AML-193 (cell line): Measurements from ENCODE around the gene SPATA2.

ENCODE experiments used
- DNase-seq, 2 experiments: peaks; one replicate each; lab custom pipeline; 2025; lab: John Stamatoyannopoulos, UW

SPATA2 gene

DNA sequence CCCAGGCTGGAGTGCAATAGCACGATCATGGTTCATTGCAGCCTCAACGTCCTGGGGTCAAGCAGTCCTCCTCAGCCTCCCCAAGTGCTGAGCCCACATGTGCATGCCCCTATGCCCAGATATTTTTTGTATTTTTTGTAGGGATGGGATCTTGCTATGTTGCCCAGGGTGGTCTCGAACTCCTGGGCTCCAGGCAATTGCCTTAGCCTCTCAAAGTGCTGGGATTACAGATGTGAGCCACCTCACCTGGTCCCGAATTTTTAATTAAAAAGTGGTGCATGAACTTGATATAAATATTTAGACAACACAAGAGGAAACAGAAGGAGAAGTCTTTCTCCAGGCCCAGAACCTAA lies 13.8 kb upstream of the SPATA2 start:
- DNase-seq = no peak

DNA sequence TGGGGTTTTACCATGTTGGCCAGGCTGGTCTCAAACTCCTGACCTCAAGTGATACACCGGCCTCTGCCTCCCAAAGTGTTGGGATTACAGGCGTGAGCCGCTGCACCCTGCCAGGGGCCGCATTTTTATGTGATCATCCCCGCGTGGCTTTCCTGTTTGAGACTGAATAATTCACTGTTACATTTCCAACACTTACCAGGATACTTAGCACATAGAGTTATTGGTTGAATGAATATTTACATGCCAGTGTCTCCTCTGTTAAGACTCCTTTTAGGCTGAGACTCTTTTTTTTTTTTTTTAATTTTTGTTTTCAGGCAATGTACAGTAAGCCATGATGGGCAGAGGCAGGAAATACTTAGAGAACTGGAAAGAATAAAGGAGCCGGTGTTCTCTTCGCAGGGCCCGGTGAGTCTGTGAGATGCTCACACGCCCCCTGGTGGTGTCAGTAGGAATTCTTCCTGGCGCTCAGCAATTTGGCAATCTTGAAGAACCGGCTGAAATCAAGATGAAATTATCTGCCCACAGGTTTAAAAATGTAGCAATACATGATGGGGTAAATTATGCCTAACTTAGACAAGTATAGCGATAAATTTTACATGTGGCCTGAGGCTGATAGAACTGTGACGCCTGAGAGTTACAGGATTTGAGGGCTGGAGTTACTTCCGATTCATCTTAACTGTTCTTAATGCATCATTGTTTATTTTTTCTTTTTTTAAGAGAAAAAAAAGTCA lies 13.2 kb upstream of the SPATA2 start:
- peak; percentile 78 to 87 for DNase-seq

DNA sequence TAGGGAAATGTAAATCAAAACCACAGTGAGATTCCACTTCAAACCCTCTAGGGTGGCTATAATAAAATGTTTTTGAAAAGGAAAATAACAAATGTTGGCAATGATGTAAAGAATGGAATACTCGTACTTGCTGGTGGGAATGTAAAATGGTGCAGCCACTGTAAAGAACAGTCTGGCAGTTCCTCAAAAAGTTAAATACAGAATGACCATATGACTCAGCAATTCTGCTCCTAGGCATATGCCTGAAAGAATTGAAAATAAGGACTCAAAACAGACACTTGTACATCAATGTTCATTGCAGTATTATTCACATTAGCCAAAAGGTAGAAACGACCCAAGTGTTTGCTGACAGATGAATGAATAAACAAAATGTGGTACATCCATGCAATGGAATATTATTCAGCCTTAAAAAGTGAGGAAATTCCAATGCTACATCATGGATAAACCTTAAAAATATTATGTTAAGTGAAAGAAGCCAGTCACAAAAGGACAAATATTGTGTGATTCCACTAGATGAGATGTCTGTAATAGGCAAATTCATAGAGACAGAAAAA lies 10.6 kb upstream of the SPATA2 start:
- peak; percentile 22 to 44 for DNase-seq

DNA sequence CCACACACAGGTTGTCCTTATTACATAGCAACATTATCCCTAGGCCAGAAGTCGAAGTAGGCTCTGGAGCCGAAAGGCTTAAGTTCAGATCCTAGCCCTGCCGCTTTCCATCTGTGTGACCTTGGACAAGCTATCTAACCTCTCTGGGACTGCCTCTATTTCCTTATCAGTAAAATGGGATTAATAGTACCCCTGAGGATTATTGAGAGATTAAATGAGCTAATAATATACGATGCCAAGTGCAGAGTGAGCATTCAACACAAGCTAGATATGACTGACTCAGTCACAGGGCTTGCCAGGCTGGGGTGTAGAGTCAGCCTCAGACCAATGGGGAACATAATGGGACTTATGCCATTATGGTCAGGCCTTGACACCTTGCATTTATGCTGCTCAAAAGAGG lies 8.9 kb upstream of the SPATA2 start:
- DNase-seq = no peak

DNA sequence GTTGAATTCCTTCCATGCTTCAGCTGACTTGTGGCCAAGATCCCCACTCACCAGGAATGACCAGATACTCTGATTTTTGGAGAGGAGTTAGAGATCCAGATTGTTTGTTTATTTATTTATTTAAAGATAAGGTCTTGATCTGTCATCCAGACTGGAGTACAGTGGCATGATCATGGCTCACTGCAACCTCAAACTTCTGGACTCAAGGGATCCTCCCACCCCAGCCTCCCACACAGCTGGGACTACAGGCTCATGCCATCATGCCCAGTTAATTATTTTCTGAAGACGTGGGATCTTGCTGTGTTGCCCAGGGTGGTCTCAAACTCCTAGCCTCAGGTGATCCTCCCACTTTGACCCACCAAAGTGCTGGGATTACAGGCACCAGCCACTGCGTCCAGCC lies 4.1 kb upstream of the SPATA2 start:
- DNase-seq = no peak

DNA sequence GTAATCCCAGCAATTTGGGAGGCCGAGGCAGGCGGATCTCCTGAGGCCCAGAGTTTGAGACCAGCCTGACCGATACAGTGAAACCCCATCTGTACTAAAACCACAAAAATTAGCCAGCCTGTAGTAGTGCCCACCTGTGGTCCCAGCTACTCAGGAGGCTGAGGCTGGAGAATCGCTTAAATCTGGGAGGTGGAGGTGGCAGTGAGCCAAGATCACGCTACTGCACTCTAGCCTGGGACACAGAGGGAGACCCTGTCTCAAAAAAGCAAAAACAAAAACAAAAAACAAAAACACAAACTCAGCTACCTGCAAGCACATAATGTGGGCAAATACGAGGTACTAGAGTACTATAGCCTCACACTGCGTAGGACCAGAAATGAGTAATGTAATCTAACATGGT lies 3.7 kb upstream of the SPATA2 start:
- DNase-seq = no peak

DNA sequence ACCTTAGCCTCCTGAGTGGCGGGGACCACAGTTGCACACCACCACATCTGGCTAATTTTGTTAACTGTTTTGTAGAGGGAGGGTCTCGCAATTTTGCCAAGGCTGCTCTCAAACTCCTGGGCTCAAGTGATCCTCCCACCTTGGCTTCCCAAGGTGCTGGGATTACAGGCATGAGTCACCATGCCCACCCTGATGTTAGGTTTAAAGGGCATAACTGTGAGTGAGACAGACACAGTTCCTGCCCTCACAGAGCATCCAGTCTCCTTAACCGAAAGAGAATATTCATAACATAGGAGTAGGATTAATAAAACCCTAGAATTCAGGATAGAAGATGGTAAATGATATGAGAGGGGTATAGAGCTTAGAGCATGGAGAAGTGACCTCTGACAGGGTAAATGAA lies 3.1 kb upstream of the SPATA2 start:
- DNase-seq = no peak

DNA sequence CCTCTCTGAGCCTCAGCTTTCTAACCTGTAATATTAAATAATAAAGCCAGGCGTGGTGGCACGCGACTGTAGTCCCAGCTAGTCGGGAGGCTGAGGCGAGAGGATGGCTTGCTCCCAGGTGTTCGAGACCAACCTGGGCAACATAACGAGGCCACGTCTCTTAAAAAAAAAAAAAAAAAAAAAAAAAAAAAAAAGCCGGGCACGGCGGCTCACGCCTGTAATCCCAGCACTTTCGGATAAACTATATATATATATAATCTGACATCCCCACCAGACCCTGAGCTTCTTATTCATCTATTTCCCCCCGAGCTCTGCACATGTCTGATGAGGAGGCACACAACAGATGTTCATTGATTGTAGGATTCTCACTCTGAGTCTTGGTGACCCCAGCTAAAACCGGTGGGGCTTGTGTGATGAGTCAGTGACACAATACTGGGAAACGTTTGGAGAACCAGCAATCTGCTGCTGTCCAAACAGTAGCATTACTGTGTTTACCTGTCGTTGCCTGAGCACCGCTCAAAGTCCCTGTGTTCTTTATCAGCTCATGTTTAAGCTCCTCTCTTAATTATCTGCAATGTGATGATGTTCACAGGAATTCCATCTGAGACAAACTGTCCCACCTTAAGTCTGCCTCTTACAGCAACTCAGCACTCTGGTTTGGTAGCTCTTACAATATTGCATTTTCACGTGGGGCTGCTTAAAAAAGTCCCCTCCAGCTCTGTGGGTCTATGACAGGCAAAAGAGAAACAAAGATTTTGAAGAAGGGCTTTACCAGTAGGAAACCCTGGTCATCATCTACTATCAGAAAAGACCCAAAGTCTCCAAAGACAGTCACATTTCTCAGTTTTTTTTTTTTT lies 1.0 kb upstream of the SPATA2 start:
- no peak for DNase-seq

DNA sequence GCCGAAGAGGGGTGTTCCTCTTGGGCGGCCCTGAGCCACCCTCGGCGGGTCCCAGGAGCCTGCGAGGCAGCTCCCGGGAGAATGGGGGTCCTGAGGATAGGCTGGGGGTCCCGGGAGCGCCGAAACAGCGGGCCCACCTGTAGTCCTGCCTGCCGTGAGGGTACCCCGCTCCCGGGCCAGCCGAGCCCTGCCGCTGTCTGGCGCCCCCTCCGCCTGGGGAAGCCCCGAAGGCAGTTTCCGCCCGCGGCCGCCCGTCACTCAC lies 280 bp downstream of the SPATA2 start:
- DNase-seq = no peak

DNA sequence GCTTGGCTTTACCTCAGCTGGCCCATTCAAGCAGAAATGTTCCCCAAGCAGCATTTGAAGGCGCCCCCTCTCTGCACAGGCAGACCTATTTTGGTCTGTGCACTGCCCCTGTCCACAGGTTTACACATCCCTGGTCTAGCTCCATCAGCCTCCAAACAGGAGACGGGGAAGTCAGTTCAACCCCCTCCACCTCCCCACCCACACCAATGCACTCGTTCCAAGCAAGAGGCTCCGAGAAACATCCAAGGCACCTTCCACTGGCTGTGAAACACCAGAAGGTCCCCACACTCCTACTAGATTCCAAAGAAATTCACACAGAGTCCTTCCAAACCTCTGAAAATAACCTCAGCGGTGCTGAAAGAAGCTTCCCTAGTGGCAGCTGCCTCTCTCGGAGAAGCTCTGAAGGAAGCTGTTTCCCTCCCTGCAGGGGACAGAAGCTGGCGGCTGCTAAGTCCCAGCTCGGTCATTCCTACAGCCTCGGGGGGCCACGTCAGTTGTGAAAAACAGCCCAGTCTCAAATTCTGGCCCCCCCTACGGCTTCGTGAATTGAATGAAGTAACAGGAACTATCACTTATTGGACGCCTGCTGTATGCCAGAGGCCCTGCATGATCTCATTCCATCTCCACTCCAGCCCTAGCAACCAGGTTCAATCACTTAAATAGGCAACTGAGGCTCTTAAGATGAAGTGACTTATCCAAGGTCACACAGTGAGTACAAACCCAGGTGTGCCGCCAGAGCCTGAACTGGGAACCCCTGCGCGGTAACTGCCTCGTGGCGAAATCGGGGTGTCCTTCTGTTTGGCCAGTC lies 815 bp downstream of the SPATA2 start:
- DNase-seq = peak in 1 of 2 experiments; percentile 24

DNA sequence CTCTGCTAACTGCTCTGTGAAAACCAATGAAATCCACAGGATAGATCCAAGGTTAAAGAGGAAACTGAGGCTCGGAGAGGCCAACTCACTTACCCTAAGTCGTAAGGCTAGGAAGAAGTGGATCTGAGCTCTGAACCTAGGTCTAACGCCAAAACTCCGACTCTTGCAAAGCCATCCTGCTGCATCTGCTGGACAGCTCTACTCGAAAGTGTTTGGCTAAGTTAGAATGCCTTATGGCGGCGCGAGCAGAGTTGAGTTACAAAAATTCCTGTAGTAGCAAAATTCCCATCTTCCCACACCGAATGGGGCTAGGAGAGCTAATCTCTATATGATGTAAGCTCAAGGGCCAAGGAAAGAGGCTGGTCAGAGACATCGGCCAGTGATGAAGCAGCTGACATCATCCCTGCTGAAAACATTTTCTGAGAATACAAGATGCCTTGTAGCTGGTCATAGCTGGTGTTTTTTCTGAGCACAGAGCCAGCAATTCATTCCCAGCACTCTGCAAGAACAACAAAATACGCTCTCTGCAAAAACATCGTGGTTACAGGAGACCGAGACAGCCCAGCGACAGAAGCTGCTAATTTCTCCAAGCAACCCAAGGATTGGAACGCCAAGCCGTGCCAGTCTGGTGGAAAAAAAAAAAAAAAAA lies 1.8 kb downstream of the SPATA2 start:
- DNase-seq = no peak

DNA sequence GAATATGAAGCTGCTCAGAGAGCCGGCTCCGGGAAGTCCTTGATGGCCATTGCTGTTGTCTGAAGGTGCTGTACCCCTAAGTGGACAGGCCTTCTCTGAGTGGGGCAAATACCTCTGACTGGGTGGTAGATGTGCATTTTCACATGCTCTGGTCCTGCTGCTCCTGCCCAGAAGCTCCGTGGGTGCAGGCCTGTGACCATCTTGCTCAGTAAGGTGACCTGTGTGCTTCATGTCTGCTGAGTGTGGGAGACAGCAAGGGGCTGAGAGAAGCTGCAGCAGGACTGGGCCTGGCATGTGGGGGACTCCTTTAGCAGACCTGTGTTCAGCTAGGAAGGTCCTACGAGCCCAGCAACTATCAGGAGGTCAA lies 5.0 kb downstream of the SPATA2 start:
- DNase-seq = no peak

DNA sequence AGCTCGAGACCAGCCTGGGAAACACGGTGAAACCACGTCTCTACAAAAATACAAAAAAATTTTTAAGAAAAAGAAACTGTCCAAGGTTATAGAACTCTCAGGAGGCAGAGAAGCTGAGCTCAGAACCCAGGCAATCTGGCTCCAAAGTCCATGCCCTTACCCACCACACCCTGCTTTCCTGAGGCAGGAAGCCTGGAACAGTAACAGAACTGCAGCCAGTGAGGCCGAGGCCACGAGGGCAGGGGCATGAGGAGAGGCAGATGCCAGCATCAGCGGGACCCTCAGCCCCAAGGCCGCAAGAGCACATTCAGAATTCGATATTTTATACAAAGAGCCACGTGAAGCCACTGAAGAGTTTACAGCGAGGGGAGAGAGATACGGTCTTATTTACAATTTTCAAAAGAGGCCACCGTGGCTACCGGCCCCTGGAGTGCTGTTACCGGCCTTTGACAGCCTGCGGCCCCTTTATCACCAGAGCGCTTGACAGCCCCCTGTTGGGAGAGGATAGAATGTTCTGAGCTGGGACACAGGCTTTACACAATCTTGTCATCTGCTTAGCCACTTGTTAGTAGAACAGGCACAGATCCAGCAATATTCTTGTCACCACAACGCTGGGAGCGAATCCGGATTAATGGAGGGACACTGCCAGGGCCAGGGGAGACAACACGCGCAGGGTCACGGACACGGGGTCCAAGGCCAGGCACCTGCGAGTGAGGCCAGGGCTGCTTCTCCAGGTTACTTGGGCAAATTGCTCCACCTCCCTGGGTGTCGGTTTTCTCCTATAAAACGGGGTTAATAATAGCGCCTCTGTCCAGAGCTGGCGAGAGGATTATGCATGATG lies 5.6 kb downstream of the SPATA2 start:
- DNase-seq = no peak

DNA sequence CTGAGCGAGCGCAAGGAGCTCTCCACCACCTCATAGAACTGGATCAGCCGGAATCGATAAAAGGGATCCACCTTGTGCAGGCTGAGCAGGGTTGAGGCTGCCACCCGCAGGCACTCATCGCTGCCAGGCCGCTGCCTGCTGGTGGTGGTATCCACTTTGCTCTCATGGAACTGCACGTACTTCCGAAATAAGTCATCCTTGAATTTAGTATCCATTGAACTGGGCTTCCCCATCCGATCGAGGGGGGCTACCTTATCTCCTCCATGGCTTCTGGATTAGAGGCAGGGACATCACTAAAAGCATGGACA lies 7.1 kb downstream of the SPATA2 start:
- no peak for DNase-seq

DNA sequence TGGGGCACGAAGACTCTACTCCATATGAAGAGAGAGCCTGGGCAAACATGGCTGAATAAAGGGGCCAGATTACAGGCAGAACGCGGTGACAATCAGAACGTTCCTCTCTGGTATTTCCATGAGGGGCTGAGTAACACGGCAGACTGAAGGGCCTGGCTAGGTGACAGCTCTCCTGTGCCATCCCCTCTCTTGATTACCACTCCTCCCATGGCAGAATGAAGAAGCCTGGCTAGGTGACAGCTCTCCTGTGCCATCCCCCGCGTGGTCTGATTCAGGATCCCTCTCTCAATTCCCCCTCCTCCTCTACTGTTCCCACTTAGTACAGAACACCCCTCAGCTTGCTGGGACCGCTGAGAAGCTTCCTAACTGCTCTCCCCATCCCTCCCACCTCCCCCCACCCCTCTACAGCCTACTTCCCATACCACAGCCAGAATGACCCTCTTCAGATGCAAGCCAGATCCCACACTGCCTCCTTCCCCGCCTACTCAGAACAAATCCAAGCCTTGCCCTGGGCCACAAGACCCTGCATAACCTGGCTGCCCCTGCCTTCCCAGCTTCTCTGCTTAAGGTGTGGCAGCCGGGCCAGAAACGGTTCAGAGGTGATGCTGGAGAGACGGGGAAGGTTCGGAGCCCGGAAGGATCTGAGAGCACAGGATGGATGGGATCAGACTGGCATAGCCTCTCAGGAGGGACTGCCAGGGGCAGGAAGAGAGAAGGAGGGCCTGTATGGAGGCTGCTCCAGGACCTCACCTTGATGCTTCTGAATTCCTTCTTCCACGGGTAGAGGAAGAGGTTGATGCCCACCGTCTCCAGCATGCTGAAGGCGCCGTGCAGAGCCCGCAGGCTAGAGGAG lies 7.7 kb downstream of the SPATA2 start:
- no peak for DNase-seq

DNA sequence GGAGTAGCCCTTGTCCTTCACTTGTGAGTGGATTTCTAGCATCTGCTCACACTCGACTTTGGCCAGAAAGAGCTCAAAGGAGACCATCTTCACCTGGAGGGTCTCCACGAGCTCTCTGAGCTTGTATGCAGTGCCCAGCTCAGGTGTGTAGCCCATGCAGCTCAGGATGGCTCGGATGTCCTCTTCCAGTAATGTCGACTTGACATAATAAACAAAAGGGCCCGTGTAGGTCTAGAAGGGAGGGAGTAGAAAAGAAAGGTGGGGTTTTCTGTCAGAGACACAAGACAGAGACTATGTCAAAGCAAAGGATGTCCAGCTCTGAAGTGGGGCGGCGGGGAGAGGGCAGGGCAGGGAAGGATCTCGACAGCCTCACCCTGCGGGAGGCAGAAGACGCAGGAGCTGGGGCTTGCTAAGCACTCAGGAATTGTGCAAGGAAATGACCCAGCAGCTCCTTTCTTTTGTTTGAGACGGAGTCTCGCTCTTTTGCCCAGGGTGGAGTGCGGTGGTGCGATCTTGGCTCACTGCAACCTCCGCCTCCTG lies 8.6 kb downstream of the SPATA2 start:
- no peak for DNase-seq

DNA sequence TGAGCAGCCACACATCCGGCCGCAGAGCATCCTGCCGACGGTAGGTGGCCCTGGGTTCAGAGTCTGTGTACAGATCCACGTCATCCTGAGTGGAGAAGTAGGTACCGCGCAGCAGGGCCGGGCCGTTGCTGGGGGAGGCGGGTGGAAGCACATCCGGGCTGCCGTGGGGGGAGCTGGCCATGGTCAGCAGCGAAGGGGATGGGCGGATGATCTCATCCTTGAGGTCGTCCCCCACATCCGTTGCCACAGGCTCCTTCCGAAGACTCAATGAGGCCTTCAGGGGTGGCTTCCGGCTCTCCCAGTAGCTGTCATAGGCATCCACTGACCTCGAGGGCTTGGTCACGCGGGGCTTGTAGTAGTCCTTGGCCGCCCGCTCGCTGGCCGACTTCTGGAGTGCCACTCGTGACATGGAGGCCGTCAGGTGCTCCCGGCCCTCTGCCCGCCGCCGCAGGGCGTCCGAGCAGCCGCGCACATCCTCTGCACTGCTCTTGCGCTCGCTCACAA lies 9.2 kb downstream of the SPATA2 start:
- no peak for DNase-seq

DNA sequence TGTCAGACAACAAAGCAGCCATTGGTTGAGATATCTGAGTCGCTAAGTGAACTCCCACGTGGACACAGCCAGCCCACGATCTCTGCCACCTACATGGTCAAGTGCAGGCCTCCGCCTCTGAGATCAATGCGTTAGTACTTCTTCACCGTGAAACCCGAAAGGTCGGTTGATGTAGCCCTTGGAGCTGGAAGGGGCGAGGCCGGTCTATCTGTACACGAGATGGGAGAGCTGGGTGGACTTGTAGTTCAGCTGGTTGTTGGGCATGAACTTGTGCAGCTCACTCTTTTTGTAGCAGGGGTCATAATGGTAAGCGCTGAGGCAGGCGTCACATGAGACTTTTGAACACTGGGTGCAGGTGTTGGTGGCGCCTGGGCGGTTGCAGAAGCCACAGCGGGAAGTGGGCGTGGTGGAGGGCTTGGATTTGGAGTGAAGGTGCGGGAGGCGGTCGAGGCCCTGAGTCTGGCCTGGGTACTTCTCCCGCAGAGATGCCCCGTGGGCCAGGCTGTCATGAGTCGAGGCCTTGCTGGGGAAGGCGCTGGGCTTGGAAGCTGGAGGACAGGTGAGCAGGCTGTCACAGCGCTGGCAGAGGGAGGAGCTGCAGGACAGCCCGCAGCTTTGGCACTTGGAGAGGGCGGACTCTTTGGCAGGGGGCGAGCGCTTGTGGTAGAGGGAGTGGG lies 9.8 kb downstream of the SPATA2 start:
- DNase-seq = no peak

DNA sequence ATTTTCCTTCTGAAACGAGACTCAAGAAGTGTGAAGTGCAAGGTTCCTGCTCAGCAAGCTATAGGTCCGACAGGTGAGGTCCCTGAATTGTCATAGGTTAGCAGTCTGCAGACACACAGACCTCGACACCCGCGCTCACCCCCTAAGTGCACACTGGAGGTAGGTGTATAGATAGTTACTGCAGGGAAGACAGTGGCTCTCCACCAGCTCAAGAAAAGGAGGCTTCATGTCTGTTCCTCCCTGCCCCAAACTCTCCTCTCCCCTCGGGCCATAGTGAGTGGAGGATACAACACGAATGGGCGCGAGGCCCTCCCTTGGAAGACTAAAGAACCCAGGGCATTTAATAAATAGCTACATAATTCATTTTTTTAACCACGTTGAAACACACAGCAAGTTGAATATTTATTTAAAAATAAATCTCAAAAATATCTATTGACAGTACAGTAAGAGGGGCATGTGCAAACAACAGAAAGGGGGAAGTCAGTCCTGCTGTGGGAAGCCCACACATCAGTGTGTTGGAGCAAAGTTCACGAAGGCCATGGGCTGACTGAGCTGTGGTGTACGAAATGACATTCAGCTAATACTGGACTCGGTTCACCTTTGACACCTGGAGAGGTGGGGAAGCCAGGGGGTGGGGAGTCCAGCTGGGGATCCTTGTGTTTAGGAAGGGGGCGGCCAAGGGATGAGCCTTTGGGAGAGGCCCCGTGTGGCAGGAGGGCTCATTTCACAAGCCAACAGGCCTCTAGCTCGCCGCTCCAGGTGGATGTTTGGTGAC lies 10.7 kb downstream of the SPATA2 start:
- DNase-seq = no peak
